ENCODE measurements around the gene CHCT1.
A peak's percentile ranks its signal among the peaks of the same experiment; 100 is the strongest.
"Not testable (repeated sequence)": the region's sequence is repeated elsewhere in the genome, so short reads cannot be mapped to it uniquely, and the experiment has no call there.

Gene CHCT1

DNA sequence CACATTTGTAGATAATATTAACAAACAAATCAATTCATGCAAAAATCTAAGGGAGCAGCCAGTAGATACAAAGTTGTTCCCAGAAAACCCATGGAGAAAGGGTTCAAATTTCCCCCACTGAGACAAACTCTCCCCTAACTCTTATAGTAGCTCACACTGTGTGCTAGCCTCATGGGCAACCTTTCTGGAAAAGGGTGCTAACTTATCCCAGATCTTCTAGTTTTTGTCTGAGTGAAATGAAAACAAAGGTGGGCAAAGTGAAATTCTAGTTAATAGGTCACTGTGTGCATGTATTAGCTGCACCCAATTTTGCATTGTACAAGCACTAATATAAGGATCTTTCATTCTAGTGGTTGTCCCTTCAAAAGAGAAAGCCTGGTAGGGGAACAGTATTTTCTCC, 20.5 kb upstream of the CHCT1 start:
- no peak for FAIRE-seq

DNA sequence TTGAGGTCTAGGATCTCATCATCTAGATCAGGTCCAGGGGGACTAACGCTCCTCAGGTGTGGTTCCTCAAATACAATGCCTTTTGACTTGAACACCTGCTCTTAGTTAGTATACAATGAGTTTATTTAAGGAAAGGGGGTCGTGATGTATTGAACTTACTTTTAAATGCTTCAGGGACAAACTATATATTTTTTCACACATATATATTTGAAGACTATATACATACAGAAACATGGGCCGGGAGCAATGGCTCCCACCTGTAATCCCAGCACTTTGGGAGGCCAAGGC, 18.8 kb upstream of the CHCT1 start:
- FAIRE-seq = no peak

DNA sequence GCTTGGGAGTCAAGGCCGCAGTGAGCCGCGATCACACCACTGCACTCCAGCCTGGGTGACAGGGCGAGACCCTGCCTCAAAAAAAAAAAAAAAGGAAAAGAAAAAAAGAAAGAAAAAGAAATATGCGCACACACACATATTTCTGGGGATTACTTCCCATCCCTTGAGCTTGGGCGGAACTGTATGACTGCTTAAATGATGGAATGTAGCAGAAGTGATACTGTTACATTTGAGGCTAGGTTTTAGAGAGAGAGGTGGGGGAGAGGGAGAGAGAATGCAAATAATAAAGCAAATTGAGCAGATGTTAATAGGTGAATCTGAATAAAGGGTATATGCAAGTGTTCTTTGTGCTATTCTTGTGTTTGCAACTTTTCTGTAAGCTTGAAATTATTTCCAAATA, 18.3 kb upstream of the CHCT1 start:
- no peak for FAIRE-seq

DNA sequence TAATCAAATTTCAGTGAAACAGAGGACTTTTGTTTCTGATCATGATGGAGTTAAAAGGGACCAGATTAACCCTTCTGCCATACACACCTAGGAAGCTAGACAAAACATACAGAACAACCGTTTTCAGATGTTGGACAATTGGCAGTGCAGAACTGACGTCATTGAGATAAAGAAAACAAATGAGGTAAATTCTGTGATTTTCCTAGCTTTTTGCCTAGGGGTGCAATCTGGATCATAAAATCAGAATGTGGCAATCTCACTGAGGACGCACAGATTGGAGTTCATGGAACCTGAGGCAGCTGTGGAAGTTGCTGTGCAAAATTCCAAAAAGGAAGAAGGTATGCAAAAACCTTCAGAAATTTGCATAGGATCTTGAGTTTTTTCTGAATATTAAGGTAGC, 15.4 kb upstream of the CHCT1 start:
- no peak for FAIRE-seq

DNA sequence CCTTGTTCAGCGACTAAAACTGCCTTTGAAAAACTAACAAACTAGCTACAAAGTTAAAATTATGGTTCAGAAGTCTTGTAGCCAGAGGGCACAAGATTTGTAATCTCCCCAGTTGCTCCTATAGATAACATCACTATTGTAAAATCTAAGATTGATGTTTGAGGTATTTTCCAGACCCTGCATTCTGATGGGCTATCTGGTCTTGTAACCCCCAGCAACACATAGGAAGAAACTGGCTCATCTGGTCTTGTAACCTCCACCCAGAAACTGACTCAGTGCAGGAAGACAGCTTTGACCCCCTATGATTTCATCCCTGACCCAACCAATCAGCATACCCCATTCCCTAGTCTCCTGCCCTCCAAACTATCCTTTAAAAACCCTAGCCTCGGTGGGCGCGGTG, 12.3 kb upstream of the CHCT1 start:
- no peak for FAIRE-seq

DNA sequence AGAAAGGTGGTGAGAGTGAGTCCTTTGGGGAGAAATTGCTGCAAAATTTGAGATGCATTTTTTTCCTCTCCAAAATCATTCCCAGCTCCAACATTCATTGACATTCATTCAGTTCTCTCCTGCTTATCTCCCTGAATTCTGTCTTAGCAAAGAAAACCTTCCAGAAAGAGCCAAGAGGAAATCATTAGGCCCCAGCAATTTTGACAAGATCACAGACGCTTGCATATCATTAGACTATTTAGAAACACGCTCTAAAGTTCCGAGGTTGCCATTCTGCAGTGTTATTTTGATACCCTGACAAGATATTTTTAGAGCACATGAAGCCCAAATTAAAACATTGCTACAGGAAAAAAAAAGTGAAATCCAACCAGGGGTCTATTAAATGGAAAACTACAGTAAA, 9.6 kb upstream of the CHCT1 start:
- no peak for FAIRE-seq

DNA sequence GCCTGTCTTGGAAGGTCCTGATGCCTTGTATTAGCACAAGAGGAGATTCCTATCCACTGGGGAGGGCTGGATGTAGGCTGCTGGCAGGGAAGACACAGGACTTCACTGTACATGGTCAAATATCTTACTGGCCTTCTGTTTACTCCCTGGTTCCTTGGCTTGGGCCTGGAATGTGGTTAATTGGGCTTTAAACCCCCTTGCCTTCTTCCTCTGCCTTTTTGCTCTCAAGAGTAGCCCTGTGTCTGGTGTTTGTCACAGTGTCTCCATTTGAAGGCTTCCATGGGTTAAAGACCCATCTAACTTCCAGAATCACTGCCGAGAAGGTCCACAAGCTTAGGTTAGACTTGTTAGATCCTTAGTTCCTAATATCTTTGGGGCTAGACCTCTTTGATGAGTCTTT, 7.1 kb upstream of the CHCT1 start:
- no peak for FAIRE-seq

DNA sequence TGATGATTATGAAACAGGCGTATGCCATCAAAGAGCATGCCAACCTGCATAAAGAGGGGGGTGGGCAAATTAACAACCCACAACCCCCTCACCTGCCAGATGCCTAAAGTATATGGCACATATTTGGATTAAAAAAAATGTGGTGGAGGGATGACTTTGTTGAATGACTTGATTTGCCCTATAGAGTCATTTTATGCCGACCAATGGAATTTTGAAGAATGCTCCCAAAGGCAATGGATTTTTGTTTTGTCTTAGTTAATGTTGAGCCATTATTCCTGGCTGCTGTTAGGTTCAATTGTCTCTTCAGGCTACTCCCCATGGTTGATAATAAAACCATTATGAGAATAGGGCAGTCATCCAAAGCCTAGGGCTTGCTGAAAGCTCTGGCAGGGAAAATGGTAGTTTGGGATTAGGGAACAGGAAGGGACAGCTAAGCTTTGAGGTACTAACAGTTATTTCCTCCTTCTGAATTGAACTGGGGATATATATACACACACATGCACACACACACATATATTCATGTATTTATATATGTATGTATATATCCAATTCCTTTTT, 5.8 kb upstream of the CHCT1 start:
- FAIRE-seq = no peak

DNA sequence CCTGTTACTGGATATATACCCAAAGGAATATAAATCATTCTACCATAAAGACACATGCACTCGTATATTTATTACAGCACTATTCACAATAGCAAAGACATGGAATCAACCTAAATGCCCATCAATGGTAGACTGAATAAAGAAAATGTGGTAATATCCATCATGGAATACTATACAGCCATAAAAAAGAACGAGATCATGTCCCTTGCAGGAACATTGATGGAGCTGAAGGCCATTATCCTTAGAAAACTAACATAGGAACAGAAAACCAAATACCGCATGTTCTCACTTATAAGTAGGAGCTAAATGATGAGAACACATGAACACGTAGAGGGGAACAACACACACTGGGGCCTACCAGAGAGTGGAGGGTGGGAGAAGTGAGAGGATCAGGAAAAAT, 3.3 kb upstream of the CHCT1 start:
- not testable (repeated sequence) for FAIRE-seq

DNA sequence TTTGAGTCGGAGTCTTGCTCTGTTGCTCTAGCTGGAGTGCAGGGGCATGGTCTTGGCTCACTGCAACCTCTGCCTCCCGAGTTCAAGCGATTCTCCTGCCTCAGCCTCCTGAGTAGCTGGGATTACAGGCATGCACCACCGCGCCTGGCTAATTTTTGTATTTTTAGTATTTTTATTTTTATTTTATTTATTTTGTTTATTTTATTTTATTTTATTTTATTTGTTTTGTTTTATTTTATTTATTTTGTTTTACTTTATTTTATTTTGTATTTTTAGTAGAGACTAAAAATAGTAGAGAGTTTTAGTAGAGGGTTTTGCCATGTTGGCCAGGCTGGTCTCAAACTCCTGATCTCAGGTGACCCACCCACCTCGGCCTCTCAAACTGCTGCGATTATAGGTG, 2.4 kb upstream of the CHCT1 start:
- not testable (repeated sequence) for FAIRE-seq

DNA sequence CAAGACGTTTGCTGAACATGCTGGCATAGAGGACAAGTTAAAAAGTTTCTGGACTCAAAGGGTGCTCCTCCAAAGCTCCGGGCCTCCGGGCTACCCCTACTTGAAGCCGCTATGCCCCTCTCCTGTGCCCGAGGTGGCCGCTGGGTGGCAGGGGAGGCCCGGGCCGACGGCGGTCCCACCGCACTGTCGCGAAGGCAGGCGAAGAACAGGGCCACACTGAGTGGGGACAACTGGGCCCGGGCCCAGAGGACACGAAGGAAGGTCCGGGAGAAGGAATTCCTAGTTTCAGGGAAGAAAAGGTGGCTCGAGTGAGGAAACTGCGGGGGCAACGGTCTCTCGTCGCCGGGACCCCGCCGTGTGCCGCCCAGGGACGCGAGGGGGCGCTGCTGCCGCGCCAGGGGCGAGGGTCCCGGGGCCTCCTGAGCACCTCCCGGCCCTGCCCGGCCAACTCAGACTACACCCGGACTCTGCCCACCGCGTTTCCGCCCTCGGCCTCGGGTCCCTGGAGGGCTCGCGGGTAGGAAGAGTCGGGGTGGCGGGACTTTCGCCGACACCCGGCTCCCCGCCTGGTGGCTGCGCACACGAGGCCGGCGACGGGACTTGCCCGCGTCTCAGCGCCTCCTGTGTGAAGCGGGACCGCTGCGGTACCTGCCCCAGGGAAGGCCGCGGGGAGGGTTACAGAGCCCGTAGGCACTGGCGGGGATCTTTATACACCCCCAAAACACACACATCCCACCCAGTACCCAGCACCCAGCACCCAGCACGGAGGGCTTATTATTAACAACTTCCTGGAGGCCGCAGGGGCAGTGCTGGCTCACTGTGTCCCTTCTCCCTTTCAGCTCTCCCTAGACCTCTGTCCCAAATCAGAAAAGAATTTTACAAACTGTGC, 772 bp upstream of the CHCT1 start:
- FAIRE-seq = no peak

DNA sequence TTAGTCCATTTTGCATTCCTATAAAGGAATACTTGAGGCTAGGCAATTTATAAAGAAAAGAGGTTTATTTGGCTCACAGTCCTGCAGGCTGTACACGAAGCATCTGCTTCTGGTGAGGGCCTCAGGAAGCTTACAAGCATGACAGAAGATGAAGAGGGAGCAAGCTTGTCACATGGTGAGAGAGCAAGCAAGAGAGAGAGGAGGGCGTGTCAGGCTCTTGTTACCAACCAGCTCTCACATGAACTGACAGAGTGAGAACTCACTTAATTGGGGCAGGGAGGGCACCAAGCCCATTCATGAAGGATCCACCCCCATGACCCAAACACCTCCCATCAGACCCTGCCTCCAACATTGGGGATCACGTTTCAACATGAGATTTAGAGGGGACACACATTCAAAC, 1.6 kb downstream of the CHCT1 start:
- FAIRE-seq = no peak

DNA sequence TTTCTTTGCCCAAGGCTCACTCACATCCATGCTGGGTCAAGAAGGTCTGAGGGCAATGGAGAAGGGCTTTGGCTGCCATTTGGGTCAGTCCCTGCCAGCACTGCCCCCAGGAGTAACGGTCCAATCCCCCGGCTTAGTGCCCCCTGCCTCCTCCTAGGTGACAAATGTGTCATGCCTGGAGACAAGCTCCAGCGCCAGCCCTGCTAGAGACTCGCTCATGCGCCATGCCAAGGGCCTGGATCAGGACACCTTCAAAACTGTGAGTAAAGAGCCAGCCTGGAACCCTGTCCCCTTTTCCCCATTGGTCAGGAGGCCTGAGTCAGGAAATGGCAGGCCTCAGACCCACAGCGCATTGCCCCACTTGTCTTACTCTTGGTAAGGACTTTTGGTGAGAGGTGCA, 3.3 kb downstream of the CHCT1 start:
- no peak for FAIRE-seq

DNA sequence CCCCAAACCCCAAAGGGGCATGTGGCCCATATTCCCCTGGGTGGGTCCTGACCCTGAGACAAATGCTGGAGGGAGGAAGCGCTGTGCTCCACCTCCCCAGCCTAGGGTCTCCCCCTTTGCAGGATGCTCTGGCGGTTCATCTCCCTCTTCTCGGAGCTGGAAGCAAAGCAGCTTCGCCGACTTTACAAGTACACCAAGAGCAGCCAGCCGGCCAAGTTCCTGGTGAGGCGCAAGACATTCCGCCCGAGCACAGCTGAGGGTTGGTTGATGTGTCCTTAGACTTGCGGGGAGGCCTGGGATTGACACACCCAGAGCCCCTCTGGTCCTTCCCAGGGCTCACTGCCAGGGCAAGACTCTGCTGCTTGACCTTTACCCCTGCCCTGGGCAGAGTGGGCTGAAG, 4.3 kb downstream of the CHCT1 start:
- no peak for FAIRE-seq

DNA sequence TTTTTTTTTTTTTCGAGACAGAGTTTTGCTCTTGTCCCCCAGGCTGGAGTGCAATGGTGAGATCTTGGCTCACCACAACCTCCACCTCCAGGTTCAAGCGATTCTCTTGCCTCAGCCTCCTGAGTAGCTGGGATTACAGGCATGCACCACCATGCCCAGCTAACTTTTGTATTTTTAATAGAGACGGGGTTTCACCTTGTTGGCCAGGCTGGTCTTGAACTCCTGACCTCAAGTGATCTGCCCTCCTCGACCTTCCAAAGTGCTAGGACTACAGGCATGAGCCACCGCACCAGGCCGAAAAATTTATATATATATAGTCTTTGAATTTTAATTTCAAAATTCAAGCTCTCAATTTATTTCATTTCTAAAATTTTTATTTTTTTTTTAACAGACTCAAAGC, 6.2 kb downstream of the CHCT1 start:
- FAIRE-seq = not testable (repeated sequence)

DNA sequence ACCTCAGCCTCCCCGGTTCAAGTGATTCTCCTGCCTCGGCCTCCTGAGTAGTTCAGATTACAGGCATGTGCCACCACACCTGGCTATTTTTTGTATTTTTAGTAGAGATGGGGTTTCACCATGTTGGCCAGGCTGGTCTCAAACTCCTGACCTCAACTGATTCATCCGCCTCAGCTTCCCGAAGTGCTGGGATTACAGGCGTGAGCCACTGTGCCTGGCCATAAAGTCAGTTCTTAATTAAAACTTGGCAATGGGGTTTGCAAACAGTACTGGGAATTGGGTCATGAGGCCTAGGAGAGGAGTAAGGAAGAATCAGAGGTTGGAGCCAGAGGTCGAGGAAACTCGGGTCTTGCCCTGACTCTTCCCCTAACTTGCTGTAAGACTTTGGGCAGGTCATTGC, 8.3 kb downstream of the CHCT1 start:
- not testable (repeated sequence) for FAIRE-seq

DNA sequence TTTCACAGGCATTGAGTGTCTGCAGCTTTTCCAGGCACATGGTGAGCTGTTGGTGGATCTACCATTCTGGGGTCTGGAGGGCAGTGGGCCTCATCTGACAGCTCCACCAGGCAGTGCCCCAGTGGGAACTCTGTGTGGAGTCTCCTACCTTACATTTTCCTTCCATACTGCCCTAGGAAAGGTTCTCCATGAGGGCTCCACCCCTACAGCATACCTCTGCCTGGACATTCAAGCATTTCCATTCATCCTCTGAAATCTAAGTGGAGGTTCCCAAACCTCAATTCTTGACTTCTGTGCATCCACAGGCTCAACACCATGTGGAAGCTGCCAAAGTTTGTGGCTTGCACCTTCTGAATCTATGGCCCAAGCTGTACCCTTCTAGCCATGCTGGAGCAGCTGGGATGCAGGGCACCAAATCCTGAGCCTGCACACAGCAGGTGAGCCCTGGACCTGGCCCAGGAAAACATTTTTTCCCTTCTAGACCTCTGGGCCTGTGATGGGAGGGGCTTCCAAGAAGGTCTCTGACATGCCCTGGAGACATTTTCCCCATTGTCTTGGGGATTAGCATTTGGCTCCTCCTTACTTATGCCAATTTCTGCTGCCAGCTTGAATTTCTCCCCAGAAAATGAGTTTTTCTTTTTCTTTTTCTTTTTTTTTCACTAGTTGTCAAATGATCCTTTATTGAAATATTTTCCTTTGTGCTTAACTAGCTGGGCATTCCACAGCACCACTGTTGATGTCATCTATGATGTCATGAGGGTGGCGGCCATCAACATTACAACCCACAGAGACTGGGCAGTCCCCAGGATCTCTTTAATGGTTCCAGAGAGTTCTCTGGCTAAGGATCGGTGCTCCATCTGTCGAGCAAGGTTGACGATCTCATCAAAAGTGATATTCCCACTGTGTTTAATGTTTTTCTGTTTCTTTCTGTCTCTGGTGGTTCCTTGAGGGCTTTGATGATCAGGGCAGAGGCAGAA, 11.0 kb downstream of the CHCT1 start:
- FAIRE-seq = not testable (repeated sequence)

DNA sequence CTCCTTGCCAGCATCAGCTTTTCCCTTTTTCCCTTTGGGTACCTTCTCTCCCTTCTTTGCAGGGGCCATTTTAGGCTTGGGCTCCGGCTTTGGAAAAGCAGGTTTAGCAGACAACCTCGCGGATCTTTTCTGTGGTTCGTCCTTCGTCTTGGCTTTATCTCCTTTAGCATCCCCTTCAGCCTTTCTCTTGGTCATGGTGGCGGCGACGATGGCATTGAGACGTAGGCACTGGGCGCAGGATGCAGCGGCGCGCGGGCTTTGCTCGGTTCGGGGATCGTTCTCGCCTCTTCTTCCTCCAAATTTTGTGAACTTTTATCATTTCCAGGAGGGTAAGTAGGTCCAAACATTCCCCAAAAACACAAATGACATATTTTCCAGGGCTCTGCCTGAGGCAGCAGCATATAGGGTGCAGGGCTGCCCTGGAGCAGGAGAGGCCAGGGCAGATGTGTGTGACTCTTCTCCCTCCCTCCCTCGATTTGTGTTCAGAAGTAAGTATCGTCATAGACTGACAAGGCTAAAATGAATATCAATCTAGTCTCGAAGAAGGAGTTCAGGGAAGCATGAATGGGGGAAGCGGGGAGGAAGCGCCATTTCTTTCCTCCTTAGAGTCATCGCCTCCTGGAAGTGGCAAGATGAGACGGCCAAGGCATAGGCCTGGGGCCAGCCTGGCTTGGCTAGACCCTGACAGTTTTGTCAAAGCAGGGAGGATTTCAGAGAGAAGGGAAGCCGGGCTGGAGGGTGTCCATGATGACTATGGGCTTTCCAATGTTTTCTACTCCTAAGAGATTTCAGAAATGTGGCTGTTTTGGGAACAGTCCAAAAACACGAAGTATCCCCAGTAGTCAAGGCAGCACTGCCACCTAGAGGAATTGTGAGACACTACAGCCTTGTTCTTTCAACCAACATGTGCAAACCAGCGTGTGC, 13.2 kb downstream of the CHCT1 start:
- peak; percentile 88 for FAIRE-seq

DNA sequence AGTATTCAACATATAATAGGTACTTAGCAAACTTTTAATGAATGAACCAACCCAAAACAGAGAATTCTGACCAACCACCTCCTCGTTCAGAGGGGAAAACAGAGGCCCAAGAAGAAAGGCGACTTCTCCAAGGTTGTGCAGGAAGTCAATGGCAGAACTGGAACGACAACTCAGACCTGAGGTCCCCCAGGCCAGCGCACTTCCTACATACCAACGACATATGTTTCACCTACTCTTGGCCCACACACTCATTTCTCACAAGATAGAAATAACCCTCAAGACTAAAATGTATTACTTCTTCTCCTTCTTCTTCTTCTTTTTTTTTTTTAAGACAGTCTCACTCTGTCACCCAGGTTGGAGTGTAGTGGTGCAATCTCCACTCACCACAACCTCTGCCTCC, 14.4 kb downstream of the CHCT1 start:
- FAIRE-seq = no peak

DNA sequence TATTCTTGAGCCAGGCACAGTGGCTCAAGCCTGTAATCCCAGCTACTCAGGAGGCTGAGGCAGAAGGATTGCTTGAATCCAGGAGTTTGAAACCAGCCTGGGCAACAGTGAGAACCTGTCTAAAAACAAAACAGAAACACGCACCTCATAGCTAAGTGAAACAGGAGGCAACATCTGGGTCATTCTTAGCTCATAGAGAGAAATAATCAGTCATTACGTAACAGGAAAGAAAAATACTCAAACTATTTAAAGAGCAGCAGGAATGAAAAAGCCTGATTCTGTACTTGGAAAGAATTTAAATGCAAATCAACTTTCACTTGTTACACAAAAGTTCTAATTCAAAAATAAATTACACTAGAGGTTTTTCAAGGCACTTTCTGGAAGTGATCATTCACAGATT, 17.2 kb downstream of the CHCT1 start:
- no peak for FAIRE-seq

DNA sequence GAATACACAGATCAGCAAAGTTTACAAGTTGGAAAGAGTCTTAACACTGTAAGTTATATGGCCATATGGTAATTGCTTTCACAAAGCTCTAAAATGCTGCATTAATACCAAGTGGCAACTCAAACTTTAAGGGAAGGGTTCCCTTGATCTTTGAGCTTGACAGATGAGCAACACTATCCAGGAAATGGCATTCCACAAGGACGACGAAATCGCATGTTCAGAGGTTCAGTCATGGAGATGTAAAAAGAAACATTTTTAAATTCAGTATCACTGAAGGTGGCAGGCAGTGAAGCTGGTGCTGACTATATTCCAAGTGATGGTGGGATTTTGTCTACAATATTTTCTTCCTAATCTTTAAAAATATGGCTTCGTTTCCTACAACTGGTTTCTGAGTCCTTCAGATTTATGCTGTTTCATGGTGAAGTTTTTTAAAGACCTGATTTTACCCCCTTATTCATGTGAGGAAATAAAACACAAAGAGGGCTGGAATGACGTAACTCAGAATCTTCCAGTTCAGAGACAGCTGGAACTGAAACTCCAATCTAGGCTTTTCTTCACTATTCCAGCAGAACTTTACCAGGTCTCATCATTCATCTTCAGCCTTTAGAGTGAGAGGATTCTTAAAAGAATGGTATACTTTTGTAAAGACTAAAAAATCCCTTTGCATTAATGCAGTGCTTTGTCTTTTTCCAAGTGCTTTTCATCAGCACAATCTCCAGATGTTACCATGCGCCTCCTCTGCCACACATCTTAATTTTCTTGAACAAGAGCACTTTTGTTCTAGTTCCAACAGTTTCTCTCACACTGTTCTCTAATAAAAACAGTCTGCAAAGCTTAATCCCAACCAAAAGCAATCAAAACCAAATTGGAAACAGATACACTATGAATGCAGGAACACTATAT, 20.2 kb downstream of the CHCT1 start:
- no peak for FAIRE-seq

DNA sequence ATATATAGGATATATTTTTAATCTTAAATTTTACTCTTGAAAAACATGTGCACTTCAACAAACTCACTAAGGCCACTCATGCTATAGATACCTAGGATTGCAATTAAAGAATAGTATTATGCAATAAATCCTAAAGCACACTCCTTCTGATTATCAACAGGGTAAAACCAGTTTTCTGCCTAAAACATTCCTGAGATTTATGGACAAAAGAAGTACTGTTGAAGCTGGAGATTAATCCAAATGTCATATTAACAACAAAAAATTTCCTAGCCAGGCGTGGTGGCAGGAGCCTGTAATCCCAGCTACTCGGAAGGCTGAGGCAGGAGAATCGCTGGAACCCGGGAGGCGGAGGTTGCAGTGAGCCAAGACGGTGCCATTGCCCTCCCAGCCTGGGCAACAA, 21.4 kb downstream of the CHCT1 start:
- FAIRE-seq = no peak

Data from G401.6 (cell line).